Choroid plexus epithelial cell (primary cell): ENCODE data around the gene AARSD1.
"Not testable (repeated sequence)": the region's sequence is repeated elsewhere in the genome, so short reads cannot be mapped to it uniquely, and the experiment has no call there.

Experiments
- DNase-seq: peaks from one replicate; pipeline ENCODE4 v3.0.0-alpha.2; 2010; ENCODE audit warnings: low read depth
- H3K4me3 ChIP-seq: 2 replicates; pipeline ENCODE4 v1.5.1; 2011; ENCODE audit warnings: low read depth, mild to moderate bottlenecking, control low read depth, low read length, moderate library complexity
- TF ChIP-seq, protein P1 (sequence below): conservative IDR thresholded peaks from 2 replicates; pipeline ENCODE4 v1.5.1; 2011; ENCODE audit warnings: low read depth, mild to moderate bottlenecking, control low read depth, inconsistent platforms, low read length, moderate library complexity

The AARSD1 gene

DNA sequence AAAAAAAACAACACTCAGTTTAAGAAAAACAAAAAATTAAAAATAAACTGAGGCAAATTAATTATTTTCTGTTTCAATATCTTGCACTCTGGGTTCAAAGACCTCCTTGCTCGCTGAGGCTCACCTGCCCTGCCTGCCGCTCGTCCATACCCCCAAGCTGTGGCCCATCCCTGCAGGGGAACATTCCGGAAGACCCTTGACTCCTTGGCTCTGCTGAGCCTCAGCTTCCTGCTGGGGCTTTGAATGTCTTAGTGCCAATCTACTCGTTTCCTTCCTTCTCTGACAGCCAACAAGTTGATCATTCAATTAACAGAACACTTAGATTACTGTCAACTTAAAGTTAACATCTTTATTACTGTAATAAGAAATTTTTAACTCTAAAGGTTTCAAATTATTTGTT is 39.4 kb downstream of the AARSD1 start:
- H3K4me3 ChIP-seq, result no peak overlapping the region
- TF ChIP-seq, protein P1, sequence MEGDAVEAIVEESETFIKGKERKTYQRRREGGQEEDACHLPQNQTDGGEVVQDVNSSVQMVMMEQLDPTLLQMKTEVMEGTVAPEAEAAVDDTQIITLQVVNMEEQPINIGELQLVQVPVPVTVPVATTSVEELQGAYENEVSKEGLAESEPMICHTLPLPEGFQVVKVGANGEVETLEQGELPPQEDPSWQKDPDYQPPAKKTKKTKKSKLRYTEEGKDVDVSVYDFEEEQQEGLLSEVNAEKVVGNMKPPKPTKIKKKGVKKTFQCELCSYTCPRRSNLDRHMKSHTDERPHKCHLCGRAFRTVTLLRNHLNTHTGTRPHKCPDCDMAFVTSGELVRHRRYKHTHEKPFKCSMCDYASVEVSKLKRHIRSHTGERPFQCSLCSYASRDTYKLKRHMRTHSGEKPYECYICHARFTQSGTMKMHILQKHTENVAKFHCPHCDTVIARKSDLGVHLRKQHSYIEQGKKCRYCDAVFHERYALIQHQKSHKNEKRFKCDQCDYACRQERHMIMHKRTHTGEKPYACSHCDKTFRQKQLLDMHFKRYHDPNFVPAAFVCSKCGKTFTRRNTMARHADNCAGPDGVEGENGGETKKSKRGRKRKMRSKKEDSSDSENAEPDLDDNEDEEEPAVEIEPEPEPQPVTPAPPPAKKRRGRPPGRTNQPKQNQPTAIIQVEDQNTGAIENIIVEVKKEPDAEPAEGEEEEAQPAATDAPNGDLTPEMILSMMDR, result no peak
- no peak for DNase-seq

DNA sequence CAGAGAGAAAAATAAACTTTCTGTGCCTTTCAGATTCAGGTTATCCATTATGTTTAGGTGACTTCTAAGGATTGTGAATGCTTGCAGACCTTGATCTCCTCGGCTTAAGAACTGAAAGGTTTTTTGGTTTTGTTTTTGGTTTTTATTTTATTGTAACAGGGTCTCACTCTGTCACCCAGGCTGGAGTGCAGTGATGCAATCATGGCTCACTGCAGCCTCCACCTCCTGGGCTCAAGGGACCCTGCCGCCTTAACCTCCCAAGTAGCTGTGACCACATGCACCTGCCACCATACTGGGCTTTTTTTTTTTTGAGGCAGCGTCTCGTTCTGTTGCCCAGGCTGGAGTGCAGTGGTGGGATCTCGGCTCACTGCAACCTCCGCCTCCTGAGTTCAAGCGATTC is 40.8 kb downstream of the AARSD1 start:
- not testable (repeated sequence) for DNase-seq, H3K4me3 ChIP-seq

GRCh38 chr17:42922294-42922693 is 42.0 kb downstream of the AARSD1 start:
- TF ChIP-seq, protein P1, result no peak
- no peak for DNase-seq
- H3K4me3 ChIP-seq, result no peak overlapping the region

- TF ChIP-seq, protein P1, result no peak
- no peak overlapping the region for H3K4me3 ChIP-seq
- DNase-seq, result no peak
Measured at GRCh38 chr17:42920922-42921321, 43.3 kb downstream of the AARSD1 start.

DNA sequence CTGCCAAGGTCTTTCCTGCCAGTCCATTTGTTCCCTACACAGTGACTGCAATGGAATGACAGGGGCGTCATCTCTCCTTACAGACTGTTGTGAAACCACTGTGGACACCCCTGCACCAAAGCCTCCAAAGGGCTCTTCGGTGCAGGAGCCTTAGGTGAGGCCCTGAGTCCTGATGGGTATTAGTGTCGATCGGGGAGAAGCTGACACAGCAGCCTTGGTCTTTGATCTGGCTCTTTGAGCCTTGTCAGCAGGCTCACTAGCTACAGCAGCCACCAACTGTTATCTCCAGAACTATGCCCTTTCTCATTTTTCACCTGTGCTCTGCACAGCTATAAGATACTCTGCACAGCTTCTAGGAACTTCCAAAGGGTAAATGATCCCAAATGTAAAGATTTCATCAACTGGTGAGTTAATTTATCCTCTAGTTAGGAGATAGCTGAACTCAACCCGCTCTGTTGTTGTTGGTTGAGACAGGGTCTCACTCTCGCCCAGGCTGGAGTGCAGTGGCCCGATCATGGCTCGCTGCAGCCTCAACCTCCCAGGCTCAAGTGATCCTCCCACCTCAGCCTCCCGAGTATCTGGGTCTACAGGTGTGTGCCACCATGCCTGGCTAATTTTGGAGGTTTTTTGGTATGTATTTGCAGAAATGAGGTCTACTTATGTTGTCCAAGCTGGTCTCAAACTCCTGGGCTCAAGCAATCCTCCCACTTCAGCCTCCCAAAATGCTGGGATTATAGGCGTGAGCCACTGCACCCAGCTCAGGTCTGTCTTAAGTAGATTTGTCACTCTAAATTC is 44.0 kb downstream of the AARSD1 start:
- DNase-seq, result no peak
- TF ChIP-seq, protein P1, result no peak
- no peak overlapping the region for H3K4me3 ChIP-seq

GRCh38 chr17:42919522-42920077 is 44.7 kb downstream of the AARSD1 start:
- H3K4me3 ChIP-seq, DNase-seq: not testable (repeated sequence)

- TF ChIP-seq, protein P1, result no peak
- no peak for DNase-seq
- no peak overlapping the region for H3K4me3 ChIP-seq
Measured at GRCh38 chr17:42918902-42919521, 45.2 kb downstream of the AARSD1 start.

DNA sequence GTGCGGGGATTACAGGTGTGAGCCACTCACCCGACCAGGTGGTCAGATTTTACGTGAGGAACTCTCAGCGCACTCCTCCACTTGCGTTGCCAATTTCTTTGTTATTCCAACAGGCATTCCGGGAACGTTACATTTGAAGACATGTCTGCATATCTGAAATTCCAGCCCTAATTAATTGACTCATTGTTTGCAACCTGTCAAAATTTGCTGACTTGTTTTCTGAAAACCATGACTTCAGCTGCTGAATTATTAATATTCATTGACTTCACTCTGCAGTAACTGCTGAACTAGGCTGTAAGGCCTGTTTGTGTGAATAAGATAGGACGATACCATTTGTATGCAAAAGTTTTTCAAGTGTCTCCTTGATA is 47.0 kb downstream of the AARSD1 start:
- TF ChIP-seq, protein P1, result no peak
- no peak for DNase-seq
- H3K4me3 ChIP-seq, result no peak overlapping the region

DNA sequence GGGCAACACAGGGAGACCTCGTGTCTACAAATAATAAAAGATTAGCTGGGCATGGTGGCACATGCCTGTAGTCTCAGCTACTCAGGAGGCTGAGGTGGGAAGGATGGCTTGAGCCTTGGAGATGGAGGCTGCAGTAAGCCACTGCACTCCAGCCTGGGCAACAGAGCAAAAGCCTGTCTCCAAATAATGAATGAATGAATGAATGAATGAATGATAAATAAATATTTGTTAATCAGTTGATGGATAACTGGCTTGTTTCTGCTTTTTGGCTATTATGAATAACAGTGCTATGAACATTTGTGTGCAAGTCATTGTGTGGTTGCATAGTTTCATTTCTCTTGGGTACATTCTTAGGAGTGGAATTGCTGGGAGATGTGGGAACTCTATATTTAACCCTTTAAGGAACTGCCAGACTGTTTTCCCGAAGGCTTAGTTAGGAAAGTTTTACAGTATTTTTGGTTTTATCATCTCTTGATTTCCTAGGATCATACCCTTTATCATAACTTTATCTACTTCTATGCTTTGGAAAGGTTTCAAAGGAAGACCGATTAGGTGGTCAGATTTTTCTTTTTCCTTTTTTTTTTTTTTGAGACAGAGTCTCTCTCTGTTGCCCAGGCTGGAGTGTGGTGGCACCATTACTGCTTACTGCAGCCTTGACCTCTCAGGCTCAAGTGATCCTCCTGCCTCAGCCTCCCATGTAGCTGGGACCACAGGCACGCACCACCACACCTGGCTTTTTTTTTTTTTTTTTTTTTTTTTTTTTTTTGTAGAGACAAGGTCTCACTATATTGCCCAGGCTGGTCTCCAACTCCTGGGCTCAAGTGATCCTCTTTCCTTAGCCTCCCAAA is 47.6 kb downstream of the AARSD1 start:
- H3K4me3 ChIP-seq, result not testable (repeated sequence)

GRCh38 chr17:42915288-42915687 is 49.0 kb downstream of the AARSD1 start:
- DNase-seq, H3K4me3 ChIP-seq: not testable (repeated sequence)

More for the DNA sequence above, 47.6 kb downstream of the AARSD1 start:
- DNase-seq, result not testable (repeated sequence)
